Tibial artery (tissue), 4 donors: ENCODE measurements around the gene TMPRSS4.

Source experiments
- DNase-seq, 2 donors: peaks; one replicate each; pipeline ENCODE4 v3.0.0-alpha.2; 2019
- H3K27ac ChIP-seq, 2 donors: fragments of 200-600 bp; sonication (generic) in 1 of 2; 1 replicate in 1 of 2; 2 replicates in 1 of 2; pipeline ENCODE4 v1.5.1; 2018 to 2019; ENCODE audit warnings: mild to moderate bottlenecking in 1 of 2
- H3K27me3 ChIP-seq, 2 donors: fragments of 200-600 bp; sonication (generic) in 1 of 2; one replicate each; pipeline versions ENCODE4 v1.5.1 to v1.6.0; 2016 to 2019
- H3K36me3 ChIP-seq, 3 donors: fragments of 200-600 bp; sonication (generic) in 2 of 3; one replicate each; pipeline ENCODE4 v1.5.1; 2016 to 2019; ENCODE audit warnings: mild to moderate bottlenecking in 2 of 3
- H3K4me1 ChIP-seq, 4 donors: fragments of 200-600 bp; sonication (generic) in 2 of 4; 1 replicate in 3 of 4; 2 replicates in 1 of 4; pipeline ENCODE4 v1.5.1; 2016 to 2019
- H3K4me3 ChIP-seq, 2 donors: fragments of 200-600 bp; sonication (generic) in 1 of 2; 1 replicate in 1 of 2; 2 replicates in 1 of 2; pipeline ENCODE4 v1.5.1; 2018 to 2019; ENCODE audit warnings: mild to moderate bottlenecking in 2 of 2
- H3K9me3 ChIP-seq, 3 donors: fragments of 200-600 bp; sonication (generic) in 1 of 3; one replicate each; pipeline ENCODE4 v1.5.1; 2016 to 2019
- CTCF ChIP-seq, 2 experiments: fragments of 200-600 bp in 1 of 2; fragments of 450-650 bp in 1 of 2; IDR thresholded peaks; one replicate each; pipeline ENCODE4 v1.5.1; 2017 to 2019; ENCODE audit warnings: antibody characterized with exemption in 2 of 2, mild to moderate bottlenecking in 1 of 2, moderate library complexity in 1 of 2
- intact Hi-C: fragments of 100-400 bp; cut with DNase I; formaldehyde crosslinking; loops from one replicate; pipeline ENCODE4 v1.15.0; 2023; ENCODE audit warnings: low total_unique reads

The TMPRSS4 gene

GRCh38 chr11:118068206-118068944 is 8.5 kb upstream of the TMPRSS4 start:
- no peak overlapping the region for H3K4me3 ChIP-seq
- H3K9me3 ChIP-seq: no peaks in the 10 kb centered on the region
- DNase-seq: no peak
- no peaks in the 10 kb centered on the region for H3K4me1 ChIP-seq
- H3K27me3 ChIP-seq: peaks cover 0 to 30% of the 10 kb centered on the region in 2 donors
- no peaks in the 10 kb centered on the region for H3K36me3 ChIP-seq
- intact Hi-C loops: no loop called here
- no peak overlapping the region for H3K27ac ChIP-seq
- TF ChIP-seq CTCF (IDR thresholded peaks at IDR 0.05): no peak

- Histone ChIP-seq H3K9me3 (no peaks in the 10 kb centered on the region), H3K36me3 (no peaks in the 10 kb centered on the region), H3K27ac (no peak overlapping the region), H3K4me1 (no peaks in the 10 kb centered on the region), H3K4me3 (no peak overlapping the region), H3K27me3 (peaks cover 0 to 30% of the 10 kb centered on the region in 2 donors)
- DNase-seq: no peak
- TF ChIP-seq CTCF (IDR thresholded peaks at IDR 0.05): no peak
- intact Hi-C loops: no loop called here
Observed at GRCh38 chr11:118068945-118069612, 7.8 kb upstream of the TMPRSS4 start.

- Histone ChIP-seq H3K27ac (no peak overlapping the region), H3K4me1 (no peaks in the 10 kb centered on the region), H3K9me3 (no peaks in the 10 kb centered on the region), H3K27me3 (peaks cover 0 to 16% of the 10 kb centered on the region in 2 donors), H3K4me3 (no peak overlapping the region), H3K36me3 (no peaks in the 10 kb centered on the region)
- intact Hi-C loops: no loop called here
- no peak for TF ChIP-seq CTCF (IDR thresholded peaks at IDR 0.05)
- no peak for DNase-seq
Observed at GRCh38 chr11:118071416-118072030, 5.4 kb upstream of the TMPRSS4 start.

GRCh38 chr11:118073554-118073953 is 3.3 kb upstream of the TMPRSS4 start:
- DNase-seq: no peak
- Histone ChIP-seq H3K27ac (no peak overlapping the region), H3K4me3 (no peak overlapping the region), H3K4me1 (no peaks in the 10 kb centered on the region), H3K9me3 (no peaks in the 10 kb centered on the region), H3K27me3 (peaks cover 0 to 14% of the 10 kb centered on the region in 2 donors), H3K36me3 (no peaks in the 10 kb centered on the region)
- TF ChIP-seq CTCF (IDR thresholded peaks at IDR 0.05): no peak
- intact Hi-C loops: no loop called here

- no peaks in the 10 kb centered on the region for H3K9me3 ChIP-seq
- TF ChIP-seq CTCF (IDR thresholded peaks at IDR 0.05): no peak
- DNase-seq: no peak
- no peaks in the 10 kb centered on the region for H3K4me1 ChIP-seq
- H3K36me3 ChIP-seq: no peaks in the 10 kb centered on the region
- H3K27ac ChIP-seq: no peak overlapping the region
- H3K27me3 ChIP-seq: peaks cover 0 to 19% of the 10 kb centered on the region in 2 donors
- H3K4me3 ChIP-seq: no peak overlapping the region
- intact Hi-C loops: no loop called here
Observed at GRCh38 chr11:118074091-118074685, 2.7 kb upstream of the TMPRSS4 start.
